SK-N-MC (cell line): ENCODE measurements around the gene DCTN2.
"Not testable (repeated sequence)": the region's sequence is repeated elsewhere in the genome, so short reads cannot be mapped to it uniquely, and the experiment has no call there.

ENCODE experiments used
- DNase-seq: peaks from one replicate; pipeline ENCODE4 v3.0.0-alpha.2; 2011; ENCODE audit warnings: low read depth, low spot score
- H3K27ac ChIP-seq: fragments of 200-600 bp; sonication (generic); 2 replicates; pipeline ENCODE4 v1.5.1; 2016; ENCODE audit warnings: mixed run types
- H3K36me3 ChIP-seq: fragments of 200-600 bp; sonication (generic); 2 replicates; pipeline ENCODE4 v1.6.1; 2017; ENCODE audit warnings: antibody characterized with exemption, low read length, mixed read lengths; ENCODE audit not compliant: insufficient read depth
- H3K4me3 ChIP-seq: fragments of 200-600 bp; sonication (generic); 2 replicates; pipeline ENCODE4 v1.5.1; 2016
- H3K9ac ChIP-seq: fragments of 200-600 bp; sonication (generic); 2 replicates; pipeline ENCODE4 v1.8.0; 2017; ENCODE audit warnings: mixed run types, mixed read lengths; ENCODE audit not compliant: insufficient read length
- H3K9me3 ChIP-seq: fragments of 200-600 bp; sonication (generic); 2 replicates; pipeline ENCODE4 v1.6.1; 2017; ENCODE audit warnings: low read depth, mild to moderate bottlenecking, antibody characterized with exemption, low read length, moderate library complexity, mixed read lengths
- EZH2 ChIP-seq: fragments of 200-600 bp; sonication (generic); IDR thresholded peaks from one replicate; pipeline ENCODE4 v1.6.1; 2017; ENCODE audit warnings: antibody characterized with exemption
- FOXP2 ChIP-seq: optimal IDR thresholded peaks from 2 replicates; pipeline ENCODE3; 2011; ENCODE audit warnings: mild to moderate bottlenecking, moderate library complexity; ENCODE audit not compliant: insufficient read depth; ENCODE audit errors: extremely low read length, control extremely low read depth
- POLR2AphosphoS5 ChIP-seq: IDR thresholded peaks from 2 replicates; pipeline ENCODE4 v1.6.1; 2012; ENCODE audit warnings: mild to moderate bottlenecking, low read depth, low read length, borderline replicate concordance

Gene DCTN2

DNA sequence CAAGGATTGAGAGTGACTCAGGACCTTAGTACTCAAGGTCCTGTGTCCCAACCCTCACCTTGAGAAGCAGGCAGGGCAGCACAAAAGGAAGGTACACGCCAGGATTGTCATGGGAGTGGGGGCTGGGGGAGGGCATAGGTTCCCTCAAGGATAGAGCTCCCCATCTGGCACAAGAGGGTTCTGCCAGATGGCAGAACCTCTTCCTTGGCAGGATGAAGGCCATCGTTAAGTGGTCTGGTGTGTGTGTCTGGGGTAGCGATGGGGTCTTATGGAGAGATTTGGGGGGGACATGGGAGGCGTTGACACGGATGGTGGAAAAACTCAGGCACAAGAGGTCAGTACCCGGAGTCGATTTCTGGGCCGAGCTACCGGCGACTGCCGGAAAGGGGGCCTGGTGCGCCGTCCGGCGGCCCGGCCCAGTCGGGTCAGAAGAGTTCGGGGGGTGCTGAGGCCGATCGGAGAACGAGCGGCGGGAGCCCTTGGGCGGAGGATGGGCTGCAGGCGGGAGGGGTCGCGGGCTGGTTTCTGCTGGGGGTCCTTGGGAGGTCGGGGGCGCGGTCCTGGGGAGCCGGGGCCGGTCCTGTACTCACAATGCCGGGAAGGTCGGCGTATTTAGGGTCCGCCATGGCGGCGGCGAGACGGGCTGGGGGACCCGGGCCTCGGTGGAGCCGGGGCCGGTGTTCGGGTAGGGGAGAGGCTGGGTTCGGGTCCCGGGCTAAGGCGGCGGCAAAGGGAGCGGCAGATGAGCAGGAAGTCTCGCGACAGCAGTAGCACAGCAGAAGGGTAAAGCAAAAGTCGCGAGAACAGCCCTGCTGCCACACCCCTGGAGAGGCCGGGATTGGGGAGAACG, at the start of gene DCTN2:
DCTN2 (minus strand) TSS at position 755 of the 850 bp plus-strand sequence; CDS start at position 626, 129 bp downstream.
- Histone ChIP-seq H3K9me3 (no peaks in the 10 kb centered on the region), H3K36me3 (peaks cover 14% of the 10 kb centered on the region), H3K27ac (no peak within 1 kb of the TSS), H3K9ac (peak within 1 kb of the TSS; percentile 94), H3K4me3 (peak within 1 kb of the TSS; percentile 78)
- TF ChIP-seq POLR2AphosphoS5 = peak; percentile 78
- no peak for TF ChIP-seq EZH2
- peak; percentile 93 for DNase-seq

DNA sequence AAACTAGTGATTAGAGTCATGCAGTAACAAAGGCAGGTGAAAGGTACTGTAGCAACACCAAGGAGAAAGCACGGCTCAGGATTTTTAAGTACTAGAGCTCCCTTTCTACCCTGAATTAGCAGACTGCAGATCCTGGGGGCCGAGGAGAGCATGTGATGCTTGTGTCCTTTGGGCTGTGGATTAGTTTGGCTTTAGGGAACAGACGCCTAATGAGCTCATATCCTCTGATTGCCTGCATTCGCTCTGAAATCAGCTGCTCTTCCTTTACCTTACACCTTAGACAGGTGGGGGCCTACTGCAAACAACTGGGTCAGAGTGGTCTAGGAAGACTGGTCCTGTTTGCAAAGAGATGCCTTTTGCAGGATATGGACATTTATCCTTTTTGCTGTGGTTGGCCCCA, 46.2 kb upstream of the DCTN2 start:
- DNase-seq = no peak
- no peak for TF ChIP-seq FOXP2
- TF ChIP-seq POLR2AphosphoS5 = no peak
- TF ChIP-seq EZH2 = no peak
- Histone ChIP-seq H3K36me3 (no peaks in the 10 kb centered on the region; the same call in 1 of the 2 replicates), H3K27ac (no peak overlapping the region), H3K9me3 (no peaks in the 10 kb centered on the region), H3K9ac (no peak overlapping the region), H3K4me3 (no peak overlapping the region)

DNA sequence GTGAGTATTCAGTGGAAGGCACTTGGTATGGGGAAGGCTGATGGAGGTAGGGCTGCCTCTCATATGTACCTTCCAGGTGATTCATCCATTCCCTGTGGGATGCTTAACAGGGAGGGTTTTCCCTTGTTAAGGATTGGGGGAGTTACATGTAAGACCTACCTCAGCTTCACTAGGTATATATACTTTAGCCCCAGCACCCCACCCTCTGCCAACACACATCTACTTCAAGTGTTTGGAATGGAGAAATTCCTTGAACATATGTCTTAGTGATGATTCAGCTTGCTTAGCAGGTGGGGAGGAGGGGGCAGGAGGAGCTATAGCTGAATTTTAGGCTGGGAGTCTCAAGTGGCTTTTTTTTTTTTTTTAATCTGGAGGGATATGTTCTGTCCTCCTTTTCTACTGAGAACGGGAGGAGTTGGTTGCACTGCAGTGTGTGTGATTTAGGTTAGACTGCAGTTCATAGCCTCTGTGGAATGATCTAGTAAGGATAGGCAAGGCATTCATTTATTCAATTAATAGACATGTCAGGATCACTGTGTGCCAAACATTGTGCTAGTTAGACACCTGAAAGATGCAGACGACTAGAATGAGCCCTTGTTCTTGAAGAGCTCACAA, 45.7 kb upstream of the DCTN2 start:
- H3K9me3 ChIP-seq = no peaks in the 10 kb centered on the region
- no peak for DNase-seq
- H3K36me3 ChIP-seq = no peaks in the 10 kb centered on the region; the same call in 1 of the 2 replicates
- no peak for TF ChIP-seq FOXP2
- no peak for TF ChIP-seq EZH2
- TF ChIP-seq POLR2AphosphoS5 = no peak
- H3K27ac ChIP-seq = no peak overlapping the region
- H3K9ac ChIP-seq = no peak overlapping the region
- H3K4me3 ChIP-seq = no peak overlapping the region

DNA sequence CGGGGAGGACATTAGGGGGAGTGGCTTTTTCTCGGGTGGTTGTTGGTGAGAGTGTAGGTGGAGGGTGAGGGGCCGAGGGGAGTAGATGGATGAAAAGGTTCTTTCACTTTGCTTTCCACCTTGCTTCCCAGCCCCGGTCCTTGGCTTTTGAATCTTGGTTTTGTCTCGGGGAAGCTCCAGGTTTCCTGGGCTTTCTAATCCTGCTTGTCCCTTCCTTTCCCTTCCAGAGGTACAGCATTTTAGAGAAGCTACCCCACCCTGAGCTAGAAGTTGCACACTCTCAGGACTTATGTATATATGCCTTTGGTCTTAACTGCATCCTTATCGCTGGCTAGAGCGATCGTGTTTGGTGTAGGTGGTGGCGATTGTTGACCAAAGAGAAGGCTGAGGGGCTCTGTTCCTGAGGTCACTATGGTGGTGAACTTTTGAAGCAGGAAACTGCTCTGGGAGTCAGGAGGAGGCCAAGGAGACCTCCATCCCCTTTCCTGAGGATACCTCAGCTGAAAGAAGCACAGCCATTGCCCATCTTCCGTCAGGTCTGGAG, 44.9 kb upstream of the DCTN2 start:
- Histone ChIP-seq H3K9ac (peak overlapping the region; percentile 79), H3K27ac (no peak overlapping the region), H3K4me3 (peak overlapping the region; percentile 91), H3K9me3 (no peaks in the 10 kb centered on the region), H3K36me3 (no peaks in the 10 kb centered on the region; the same call in 1 of the 2 replicates)
- no peak for DNase-seq
- TF ChIP-seq FOXP2 (no peak), EZH2 (no peak), POLR2AphosphoS5 (no peak)

DNA sequence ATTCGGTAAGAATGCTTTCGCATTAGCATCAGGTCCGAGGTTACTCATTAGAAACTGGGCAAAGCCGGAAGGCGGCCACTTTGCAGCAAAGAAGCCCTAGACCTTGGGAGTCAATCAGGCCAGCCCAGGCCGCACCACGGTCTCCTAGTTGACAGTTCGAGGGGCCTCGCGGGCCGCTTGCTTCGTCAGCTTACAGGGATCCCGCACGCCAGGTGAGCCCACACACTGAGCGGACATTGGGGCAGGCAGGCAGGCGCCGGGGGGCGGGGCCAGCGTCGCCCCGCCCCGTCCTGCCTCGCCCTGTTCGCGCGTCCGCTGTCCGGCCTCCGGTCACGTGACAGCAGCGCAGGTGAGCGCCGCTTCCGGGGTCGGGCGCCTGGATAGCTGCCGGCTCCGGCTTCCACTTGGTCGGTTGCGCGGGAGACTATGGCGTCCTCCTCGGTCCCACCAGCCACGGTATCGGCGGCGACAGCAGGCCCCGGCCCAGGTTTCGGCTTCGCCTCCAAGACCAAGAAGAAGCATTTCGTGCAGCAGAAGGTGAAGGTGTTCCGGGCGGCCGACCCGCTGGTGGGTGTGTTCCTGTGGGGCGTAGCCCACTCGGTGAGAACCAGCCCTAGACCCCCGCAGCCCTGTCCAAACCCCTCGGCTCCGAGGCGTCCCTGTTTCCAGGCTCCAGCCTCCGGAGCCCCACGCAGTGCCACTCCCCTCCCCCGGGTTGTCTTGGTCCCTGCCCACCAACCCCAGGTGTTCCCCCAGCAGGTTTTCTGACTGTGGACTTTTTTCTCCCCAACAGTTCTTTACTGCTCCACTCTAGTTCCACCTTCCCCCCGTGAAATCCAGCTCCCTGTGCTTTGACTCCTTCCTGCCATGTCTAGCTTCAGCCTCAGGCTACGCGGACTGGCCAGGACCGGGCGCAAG, 44.1 kb upstream of the DCTN2 start, which contains the start of gene PIP4K2C:
PIP4K2C (plus strand) TSS at position 329 of the 918 bp plus-strand sequence; CDS start at position 427, 98 bp downstream.
- no peak for DNase-seq

DNA sequence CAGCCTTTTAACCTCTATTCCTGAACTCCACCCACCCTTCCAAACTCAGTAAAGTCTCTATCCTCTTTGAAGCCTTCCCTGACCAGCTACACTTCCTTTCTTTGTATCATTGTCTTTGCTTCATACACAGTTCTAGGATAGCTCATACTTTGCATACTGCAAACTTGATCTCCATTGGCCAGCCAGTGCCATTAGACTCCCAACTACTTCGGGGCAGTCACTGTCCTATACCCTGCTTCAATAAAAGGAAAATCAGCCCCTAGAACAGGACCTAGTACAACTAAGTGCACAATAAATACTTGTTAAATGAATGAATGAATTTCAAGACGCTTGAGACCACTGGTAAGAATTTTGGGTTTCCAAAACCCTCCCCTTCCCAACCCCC, 43.5 kb upstream of the DCTN2 start:
- Histone ChIP-seq H3K27ac (no peak overlapping the region), H3K9me3 (no peaks in the 10 kb centered on the region), H3K4me3 (peak overlapping the region; percentile 91), H3K36me3 (no peaks in the 10 kb centered on the region; the same call in 1 of the 2 replicates), H3K9ac (peak overlapping the region; percentile 79)
- TF ChIP-seq POLR2AphosphoS5 (no peak), FOXP2 (no peak), EZH2 (no peak)
- no peak for DNase-seq

More for the DNA sequence above, 44.1 kb upstream of the DCTN2 start, which contains the start of gene PIP4K2C:
- H3K9ac ChIP-seq = peak within 1 kb of the TSS; percentile 79
- no peaks in the 10 kb centered on the region for H3K9me3 ChIP-seq
- H3K4me3 ChIP-seq = peak within 1 kb of the TSS; percentile 91
- peak; percentile 74 for TF ChIP-seq POLR2AphosphoS5
- no peak for TF ChIP-seq FOXP2
- H3K27ac ChIP-seq = no peak within 1 kb of the TSS
- no peaks in the 10 kb centered on the region; the same call in 1 of the 2 replicates for H3K36me3 ChIP-seq

DNA sequence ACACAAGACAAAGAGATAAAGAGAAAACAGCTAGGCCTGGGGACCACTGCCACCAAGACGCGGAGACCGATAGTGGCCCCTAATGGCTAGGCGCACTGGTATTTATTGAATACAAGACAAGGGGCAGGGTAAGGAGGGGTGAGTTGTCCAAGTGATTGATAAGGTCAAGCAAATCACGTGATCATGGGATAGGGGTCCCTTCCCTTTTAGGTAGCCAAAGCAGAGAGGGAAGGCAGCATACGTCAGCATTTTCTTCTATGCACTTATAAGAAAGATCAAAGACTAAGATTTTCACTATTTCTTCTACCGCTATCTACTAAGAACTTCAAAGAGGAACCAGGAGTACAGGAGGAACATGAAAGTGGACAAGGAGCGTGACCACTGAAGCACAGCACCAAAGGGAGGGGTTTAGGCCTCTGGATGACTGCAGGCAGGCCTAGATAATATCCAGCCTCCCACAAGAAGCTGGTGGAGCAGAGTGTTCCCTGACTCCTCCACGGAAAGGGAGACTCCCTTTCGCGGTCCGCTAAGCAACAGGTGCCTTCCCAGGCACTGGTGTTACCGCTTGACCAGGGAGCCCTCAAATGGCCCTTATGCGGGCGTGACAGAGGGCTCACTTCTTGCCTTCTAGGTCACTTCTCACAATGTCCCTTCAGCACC, 42.1 kb upstream of the DCTN2 start:
- not testable (repeated sequence) for H3K9me3 ChIP-seq, H3K27ac ChIP-seq, H3K36me3 ChIP-seq, H3K4me3 ChIP-seq, DNase-seq, H3K9ac ChIP-seq
